ENCODE data around the gene FADS1.

The FADS1 gene

GRCh38 chr11:61797263-61797944 is 19.4 kb downstream of the FADS1 start:
- DNase-seq (ENCODE audit: low read depth in 2 of 2) = no peak

GRCh38 chr11:61795876-61796526 is 20.8 kb downstream of the FADS1 start:
- DNase-seq (ENCODE audit: low read depth in 2 of 2) = no peak

DNA sequence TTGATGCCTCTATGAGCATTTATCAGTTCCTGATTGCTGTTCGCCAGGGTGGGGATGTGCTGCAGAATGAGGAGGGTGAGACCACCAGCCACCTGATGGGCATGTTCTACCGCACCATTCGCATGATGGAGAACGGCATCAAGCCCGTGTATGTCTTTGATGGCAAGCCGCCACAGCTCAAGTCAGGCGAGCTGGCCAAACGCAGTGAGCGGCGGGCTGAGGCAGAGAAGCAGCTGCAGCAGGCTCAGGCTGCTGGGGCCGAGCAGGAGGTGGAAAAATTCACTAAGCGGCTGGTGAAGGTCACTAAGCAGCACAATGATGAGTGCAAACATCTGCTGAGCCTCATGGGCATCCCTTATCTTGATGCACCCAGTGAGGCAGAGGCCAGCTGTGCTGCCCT is 21.3 kb downstream of the FADS1 start:
- no peak for DNase-seq (ENCODE audit: low read depth in 2 of 2)

DNA sequence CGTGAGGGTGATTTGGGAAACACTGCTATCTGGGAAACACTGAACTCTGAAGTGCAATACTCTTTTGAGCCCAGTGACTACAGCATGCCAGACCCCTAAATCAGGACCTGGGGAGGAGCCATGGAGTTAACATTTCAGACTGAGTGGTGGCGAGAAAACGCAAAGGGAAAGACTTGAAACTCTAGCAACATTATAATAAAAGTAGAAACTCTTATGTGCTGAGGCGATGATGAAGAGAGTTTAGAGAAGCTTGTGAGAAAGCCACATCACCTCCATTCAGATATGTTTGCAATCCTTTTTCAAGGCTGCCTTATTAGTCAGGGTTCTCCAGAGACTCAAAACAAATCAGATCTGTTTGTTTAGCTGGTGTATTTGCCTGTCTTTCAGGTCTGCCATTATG is 22.2 kb downstream of the FADS1 start:
- DNase-seq (ENCODE audit: low read depth in 2 of 2) = no peak

GRCh38 chr11:61793829-61794204 is 23.0 kb downstream of the FADS1 start:
- DNase-seq (ENCODE audit: low read depth in 2 of 2) = no peak

DNA sequence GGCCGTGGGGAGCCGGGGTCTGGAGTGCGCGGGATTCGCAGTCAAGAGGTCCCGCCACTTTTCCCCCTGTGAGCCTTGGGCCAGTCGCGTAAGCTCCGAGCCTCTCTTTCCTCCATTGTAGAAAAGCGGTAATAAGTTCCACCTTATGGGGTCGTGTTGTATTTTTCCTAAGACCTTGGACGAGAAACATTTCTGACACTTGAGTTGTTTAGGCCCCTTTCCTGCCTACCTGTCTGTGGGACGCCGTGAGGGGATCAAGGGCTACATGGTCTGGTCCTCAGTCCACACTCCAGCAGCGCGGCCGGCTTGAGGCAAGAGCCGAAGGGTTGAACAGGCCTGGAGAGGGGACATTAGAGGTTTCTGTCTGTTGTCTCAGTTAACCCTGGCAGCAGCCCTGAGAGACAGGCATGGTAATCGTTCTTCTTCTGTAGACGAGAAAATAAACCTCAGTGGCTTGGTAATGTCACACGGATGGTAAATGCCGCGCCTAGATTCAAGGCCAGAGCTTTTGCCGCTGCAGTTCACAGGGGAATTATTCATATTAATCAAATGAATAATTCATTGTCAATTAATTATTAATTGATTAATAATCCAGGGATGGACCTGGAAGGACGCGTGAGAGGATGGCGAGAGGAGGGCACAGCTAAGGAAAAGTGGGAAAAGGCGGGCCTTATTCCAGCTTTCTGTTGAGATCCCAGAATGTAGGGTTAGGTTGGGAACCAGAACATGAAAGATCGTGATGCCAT is 23.5 kb downstream of the FADS1 start:
- no peak for DNase-seq (ENCODE audit: low read depth in 2 of 2)

DNA sequence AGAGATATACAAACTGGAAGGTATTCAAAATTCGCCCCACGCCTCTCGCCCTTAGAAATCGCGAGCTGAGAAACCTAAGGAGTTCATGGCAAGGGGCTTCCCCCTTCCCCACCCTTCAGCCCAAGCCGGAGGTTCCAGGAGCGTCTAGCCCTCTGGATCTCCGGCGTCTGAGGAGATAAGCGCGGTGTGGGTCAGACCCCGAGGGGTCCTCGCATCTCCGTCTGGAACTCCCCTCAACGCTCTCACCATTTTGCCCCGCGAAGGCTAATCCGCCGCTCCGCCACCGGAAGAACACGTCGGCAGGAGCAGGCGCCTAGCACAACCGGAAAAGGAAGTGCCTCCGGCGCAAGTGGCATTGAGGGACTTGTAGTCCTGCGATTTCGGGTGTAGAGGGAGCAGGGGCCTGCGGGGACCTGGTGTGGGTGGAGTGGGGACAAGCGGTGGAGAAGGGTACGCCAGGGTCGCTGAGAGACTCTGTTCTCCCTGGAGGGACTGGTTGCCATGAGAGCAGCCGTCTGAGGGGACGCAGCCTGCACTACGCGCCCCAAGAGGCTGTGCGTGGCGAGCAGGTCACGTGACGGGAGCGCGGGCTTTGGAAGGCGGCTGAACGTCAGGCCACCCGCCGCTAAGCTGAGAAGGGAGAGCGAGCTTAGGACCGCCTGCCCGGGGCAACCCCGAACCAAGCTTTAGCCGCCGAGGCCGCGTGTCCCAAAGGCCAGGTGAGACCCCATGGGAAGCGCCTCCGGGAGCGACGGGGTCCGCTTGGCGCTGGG is 24.3 kb downstream of the FADS1 start, which contains the start of the genes FEN1 and TMEM258:
TSS of gene FEN1 (plus strand) at position 602 of the 773 bp plus-strand sequence. CDS start 2,451 bp downstream, outside the sequence.
TSS of gene TMEM258 (minus strand) at position 290 of the 773 bp plus-strand sequence. CDS start at position 249, 41 bp downstream.
- DNase-seq (ENCODE audit: low read depth in 2 of 2) = peak; percentile 76 to 77

DNA sequence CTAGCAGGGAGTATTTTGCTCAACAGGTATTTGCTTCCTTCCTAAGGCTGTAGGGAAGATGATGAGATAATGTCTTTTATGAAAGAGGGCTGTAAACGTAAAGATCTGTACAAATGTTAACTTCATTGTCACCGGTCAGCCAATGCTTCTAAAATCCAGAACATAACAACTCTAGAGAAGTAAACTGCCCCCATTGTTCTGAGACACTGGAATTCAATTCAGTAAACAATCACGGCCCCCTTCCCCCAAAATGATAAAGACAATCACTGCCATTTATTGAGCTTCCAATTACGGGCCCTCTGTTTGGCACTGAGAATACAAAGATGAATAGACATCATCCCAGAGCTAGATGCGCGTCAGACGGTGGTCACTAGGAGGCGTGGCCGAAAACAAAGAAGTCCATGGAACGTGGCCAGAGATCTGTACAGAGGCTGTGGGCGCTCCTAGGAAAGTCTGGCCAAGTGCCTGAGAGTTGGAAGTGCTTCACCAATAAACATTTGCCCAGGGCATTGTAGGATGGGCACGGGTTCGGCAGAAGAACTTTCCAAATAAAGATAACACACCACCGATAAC is 25.0 kb downstream of the FADS1 start:
- DNase-seq (ENCODE audit: low read depth in 2 of 2) = no peak

- no peak for DNase-seq (ENCODE audit: low read depth in 2 of 2)
Measured at GRCh38 chr11:61787928-61788491, 28.8 kb downstream of the FADS1 start.

DNA sequence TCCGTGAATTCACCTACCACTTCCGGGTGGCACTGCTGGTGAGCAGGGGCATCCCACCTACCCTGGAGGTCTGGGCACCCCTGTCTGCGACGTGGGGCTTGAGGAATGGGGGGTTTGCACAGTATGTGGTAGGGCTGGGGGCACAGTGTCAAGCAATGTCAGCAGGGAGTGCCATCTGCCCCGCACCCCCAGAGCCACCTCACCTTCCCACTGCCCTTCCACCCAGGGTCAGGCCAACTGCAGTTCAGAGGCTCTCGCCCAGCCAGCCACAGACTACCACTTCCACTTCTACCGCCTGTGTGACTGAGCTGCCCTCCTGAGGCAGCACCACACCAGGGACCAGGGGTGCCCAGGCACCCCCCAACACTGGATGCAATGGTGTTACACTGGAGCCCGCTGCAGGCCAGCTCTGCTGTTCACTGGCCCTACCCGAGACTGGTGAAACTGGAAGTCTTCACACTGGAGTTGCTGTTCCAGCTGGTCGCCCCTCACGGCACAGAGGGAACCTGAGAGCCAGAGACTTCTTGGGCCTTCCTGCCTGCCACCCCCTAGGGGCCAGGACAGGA is 30.9 kb downstream of the FADS1 start:
- no peak for DNase-seq (ENCODE audit: low read depth in 2 of 2)

GRCh38 chr11:61784506-61784805 is 32.3 kb downstream of the FADS1 start:
- no peak for DNase-seq (ENCODE audit: low read depth in 2 of 2)

DNA sequence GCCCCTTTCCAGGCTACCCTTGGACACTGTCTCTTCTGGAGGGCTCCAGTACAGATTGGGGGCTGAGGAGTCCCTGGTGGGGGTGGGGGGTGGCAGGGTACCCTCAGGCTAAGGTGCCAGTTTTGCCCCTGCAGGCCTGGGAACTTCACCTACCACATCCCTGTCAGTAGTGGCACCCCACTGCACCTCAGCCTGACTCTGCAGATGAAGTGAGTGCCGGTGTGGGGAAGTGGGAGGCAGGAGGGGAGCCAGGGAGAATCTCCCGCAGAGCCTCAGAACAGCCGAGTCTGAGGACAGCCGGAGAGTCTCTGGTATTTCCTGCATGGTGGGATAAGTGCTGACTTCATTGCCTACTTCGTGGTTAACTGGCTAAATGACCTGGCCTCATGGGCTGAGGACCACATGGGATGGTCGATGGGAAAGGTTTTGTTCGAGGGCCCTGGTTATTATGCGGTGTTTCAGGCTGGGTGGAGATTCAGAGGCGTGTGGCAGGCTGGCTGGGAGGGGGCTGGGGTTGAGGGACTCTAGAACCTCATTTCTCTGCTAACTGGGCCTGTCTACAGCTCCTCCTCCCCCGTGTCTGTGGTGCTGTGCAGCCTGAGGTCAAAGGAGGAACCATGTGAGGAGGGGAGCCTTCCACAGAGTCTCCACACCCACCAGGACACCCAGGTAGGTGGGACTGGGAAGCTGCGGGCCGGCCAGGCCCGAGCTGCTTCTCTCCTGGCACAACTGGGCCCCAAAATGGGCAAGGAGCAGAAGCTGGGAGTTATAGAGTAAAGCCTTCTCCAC is 32.9 kb downstream of the FADS1 start:
- no peak for DNase-seq (ENCODE audit: low read depth in 2 of 2)

- DNase-seq (ENCODE audit: low read depth in 2 of 2) = no peak
Measured at GRCh38 chr11:61782841-61783240, 34.0 kb downstream of the FADS1 start.

- DNase-seq (ENCODE audit: low read depth in 2 of 2) = no peak
Measured at GRCh38 chr11:61782299-61782698, 34.5 kb downstream of the FADS1 start.

DNA sequence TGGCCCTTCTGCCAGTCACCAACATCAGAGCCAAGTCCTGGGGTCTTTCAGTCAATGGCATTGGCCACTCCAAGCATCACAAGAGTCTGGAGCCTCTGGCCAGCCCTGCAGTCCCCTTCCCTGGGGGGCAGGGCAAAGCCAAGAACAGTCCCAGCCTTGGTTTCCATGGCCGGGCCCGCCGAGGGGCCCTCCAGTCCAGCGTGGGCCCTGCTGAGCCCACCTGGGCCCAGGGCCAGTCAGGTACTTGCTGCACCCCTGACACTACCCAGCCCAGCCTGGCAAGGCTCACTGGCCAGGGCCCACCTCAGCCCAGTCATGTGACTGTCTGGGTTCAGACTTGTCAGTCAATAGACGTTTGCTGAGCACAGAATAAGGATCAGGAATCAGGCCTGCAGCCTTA is 35.2 kb downstream of the FADS1 start:
- no peak for DNase-seq (ENCODE audit: low read depth in 2 of 2)

DNA sequence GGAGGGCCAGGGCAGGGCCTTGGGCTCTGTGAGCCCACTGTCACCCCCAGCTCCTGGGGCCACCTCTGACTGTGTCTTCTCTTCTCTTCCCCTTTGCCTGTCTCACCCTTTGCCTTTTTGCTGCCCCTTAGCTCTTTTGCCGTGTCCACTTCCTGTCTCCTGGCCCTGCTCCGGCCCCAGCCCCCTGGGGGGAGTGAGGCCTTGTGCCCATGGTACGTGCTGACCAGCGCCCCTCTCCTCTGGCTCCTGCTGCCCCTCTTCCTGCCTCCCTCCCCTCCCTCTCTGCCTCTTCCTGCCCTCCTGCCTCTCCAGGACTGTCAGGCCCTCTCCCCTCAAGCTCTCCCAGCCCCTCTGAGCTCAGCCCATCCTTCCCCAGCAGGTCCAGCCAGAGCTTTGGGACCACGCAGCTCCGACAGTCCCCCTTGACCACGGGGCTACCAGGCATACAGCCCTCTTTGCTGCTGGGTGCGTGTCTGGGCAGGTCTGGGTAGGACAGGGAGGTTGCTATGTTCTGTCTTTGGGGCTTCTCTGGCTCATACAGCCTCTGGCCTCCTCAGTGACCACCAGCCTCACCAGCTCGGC is 36.1 kb downstream of the FADS1 start:
- no peak for DNase-seq (ENCODE audit: low read depth in 2 of 2)

DNA sequence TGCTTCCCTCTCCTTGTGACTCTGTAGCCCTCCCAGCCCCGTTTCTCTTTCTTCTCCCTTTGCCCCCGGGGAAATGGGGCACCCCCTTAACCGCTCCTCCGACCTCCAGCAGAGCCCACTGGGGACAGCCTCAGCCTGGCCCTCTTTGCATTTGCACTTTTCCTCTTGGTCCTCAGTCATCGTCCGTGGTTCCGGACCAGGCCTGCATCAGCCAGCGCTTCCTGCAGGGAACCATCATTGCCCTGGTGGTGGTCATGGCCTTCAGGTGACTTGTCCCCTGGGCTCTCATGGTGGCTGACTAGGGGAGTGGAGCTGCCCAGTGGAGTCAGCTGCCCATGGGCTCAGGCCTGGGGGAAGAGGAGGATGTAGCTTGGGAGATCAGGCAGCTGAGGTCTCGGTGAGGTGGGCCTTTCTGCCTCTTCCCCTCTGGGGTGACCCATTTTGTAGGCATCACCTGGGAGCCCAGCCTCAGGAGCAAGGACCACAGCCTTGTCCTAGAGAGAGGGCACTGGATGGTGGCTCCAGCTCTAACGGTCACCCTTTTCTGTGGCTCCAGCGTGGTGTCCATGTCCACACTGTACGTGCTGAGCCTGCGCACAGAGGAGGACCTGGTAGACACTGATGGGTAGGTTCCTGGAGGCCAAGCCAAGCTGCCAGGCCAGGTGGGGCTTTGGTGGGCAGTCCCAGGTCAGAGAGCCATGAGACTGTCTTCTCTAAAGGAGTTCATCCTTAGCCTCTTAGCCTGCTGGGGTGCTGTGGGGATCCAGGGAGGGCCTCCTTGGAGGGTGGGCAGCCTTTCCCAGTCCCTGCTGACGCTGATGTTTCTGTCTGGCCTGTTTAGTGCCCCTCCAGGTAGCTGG is 36.9 kb downstream of the FADS1 start:
- no peak for DNase-seq (ENCODE audit: low read depth in 2 of 2)

DNA sequence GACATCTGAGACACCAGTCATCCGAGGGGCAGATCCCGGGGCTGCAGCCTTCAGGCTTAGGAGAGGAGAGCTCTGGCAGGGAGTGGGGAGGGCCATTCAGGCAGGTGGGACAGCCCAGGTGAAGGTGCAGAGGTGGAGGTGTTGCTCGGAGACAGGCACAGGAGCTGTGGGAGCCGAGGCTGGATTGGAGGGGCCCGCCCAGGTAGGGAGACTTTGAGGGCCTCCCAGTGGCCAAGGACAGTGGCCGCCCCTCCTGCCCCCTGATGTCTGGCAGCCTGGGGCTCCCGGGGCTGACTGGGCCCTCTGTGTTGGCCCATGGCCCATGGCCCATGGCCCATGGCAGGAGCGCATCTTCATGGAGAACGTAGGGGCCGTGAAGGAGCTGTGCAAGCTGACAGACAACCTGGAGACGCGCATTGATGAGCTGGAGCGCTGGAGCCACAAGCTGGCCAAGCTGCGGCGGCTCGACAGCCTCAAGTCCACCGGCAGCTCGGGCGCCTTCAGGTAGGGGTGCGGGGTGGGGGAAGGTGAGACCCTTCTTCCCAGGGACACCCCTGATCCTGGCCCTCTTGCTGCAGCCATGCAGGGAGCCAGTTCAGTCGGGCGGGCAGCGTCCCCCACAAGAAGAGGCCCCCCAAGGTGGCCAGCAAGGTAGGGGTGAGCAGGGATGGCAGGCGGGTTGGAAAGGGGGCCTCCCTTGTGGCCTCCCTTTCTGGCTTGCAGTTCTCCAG is 37.7 kb downstream of the FADS1 start:
- no peak for DNase-seq (ENCODE audit: low read depth in 2 of 2)
